Measurements from ENCODE around the gene TLCD1.
"Not testable (repeated sequence)": the region's sequence is repeated elsewhere in the genome, so short reads cannot be mapped to it uniquely, and the experiment has no call there.

The TLCD1 gene

GRCh38 chr17:28726627-28727491, 826 bp upstream of the TLCD1 start:
- peak; percentile 93 for DNase-seq

DNA sequence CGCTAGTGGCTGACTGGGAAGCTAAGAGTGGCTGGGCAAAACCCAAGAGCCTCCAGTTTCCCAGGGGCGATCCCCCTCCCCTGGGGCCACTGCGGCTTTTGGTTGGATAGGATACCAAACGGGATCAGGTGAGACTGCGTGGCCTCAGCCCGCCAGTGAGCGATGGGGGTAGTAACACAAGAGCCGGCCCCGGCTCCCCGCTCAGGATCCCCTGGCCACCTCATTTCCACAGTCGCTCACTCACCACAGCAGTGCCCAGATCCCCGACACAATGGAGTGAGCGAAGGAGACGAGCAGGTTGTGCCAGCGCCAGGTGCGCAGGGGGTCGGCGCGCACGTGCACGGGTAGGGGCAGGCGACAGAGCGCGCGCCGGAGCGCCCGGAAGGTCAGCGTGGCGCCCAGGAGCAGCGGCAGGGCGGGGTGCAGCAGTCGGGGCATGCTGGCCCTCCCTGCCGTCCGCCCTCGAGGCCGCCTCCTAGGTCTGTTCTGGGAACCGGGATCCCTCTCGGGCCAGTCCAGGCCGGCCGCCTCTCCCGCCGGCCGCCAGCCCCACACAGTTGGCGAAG, 290 bp downstream of the TLCD1 start:
- no peak for DNase-seq

- DNase-seq, result peak; percentile 25
These were observed 820 bp downstream of the TLCD1 start for GRCh38 chr17:28725166-28725659.

DNA sequence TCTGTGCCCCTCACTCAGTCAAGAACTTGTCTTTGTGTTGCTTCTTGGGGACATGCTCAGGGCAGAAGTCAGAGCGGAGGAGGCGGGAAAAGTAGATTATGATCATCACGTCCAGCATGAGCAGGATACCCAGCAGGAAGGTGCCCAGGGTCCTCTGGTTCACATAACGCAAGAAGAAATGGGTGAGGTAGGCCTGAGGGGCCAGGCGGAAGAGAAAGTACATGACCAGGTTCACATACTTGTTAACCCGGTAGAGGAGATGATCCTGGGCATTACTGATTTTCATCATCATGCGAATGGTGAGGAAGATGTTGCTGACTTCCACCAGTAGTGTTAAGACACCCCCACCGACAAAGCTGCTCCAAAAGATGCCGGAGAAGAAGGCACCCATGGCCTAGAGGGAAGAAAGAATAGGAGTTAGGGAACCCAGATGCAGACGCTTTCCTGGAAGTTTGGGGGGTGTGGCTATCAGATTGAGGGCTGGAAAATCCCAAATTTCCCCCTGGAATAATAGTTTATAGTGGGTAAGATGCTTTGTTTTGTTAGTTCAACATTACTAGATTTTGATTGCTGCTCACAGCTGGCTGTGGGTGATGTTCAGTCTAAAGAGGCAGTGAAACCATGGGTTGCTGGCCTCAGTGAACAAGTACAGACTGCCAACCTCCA, 1.4 kb downstream of the TLCD1 start:
- no peak for DNase-seq

GRCh38 chr17:28723836-28724499, 2.1 kb downstream of the TLCD1 start:
- DNase-seq, result not testable (repeated sequence)

DNA sequence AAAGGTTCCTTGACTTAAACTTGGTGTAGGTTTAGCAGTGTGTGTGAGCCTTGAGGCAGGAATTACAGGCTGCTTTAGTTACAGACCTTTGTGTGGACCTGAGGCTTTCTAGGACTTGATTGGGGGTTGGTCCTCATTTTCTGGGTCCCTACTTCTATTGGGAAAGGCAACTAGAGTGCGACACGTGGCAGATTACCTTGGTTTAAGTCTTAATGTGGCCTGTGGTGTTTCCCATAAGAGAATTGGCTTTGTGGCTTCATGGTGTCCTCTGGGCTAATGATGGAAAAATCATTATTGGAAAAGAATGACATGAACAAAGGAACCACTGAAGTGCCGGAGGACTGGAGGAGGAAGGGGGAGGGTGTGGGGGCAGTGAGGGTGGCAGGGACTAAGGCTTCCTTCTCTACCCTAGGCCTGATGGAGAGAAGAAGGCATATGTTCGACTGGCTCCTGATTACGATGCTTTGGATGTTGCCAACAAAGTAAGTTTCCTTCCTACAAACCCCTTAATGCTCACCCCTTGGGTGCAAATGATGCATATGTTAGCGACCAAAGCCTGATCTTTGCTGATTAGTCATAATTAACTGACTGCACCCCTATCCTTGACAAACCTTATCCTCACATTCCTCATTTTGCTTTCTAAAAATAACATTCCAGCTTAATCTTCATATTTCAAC, 2.7 kb downstream of the TLCD1 start:
- no peak for DNase-seq

GRCh38 chr17:28722417-28723158, 3.4 kb downstream of the TLCD1 start:
- DNase-seq, result no peak

- not testable (repeated sequence) for DNase-seq
These were observed 5.1 kb downstream of the TLCD1 start for GRCh38 chr17:28720997-28721329.

- DNase-seq, result peak; percentile 48
These were observed 5.6 kb downstream of the TLCD1 start for GRCh38 chr17:28720247-28720996.

DNA sequence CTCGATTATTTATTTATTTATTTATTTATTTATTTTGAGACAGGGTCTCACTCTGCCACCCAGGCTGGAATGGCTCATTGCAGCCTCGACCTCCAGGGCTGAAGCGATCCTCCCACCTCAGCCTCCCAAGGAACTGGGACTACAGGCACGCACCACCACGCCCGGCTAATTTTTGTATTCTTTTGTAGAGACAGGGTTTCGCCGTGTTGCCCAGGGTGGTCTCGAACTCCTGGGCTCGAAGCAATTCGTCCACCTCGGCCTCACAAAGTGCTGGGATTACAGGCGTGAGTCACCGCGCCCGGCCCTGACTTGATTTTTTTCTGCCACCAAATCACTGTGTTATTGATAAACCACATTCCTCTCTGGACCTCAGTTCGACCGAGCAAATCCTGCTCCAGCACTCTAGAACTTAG, 7.0 kb downstream of the TLCD1 start:
- DNase-seq, result no peak

GRCh38 chr17:28718333-28719020, 7.6 kb downstream of the TLCD1 start:
- DNase-seq, result no peak

DNA sequence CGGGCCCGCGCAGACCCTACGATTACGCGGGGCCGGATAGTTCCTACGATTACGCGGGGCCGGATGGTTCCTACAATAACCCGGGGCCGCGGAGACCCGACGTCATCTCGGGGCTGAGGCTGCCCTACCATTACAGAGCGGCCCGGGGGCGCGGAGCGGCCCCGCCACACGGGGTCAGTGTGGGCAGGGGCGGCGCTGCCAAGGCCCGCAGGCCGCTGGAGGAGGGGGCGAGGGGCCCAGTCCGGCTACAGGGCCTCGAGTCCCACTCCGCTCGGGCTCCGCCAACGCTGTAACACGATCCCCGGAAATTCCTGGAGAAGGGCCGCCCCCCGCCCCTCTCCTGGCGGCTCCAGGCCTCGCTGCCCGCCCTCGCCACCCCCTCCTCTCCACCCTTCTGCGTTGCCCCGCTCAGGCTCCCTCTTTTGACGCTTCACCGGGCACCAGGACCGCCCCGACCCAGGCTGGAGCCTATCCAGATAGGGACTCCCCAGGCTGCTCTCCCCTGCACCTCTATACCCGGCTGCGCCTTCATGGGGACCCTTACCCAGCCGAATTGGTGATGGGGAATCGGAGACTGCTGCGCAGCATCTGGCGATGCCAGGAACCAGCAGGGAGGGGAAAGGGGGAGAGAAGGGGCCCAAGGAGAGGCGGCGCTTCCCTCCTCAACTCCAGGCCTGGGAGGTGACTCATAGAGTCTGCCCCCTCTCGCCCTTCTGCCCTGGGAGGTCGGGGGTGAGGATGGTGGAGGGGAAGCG, 8.3 kb downstream of the TLCD1 start, which contains the start of gene RAB34:
Gene RAB34 (minus strand): TSS at position 291 of the 755 bp plus-strand sequence. CDS start 602 bp downstream, outside the sequence.
- DNase-seq, result no peak

DNA sequence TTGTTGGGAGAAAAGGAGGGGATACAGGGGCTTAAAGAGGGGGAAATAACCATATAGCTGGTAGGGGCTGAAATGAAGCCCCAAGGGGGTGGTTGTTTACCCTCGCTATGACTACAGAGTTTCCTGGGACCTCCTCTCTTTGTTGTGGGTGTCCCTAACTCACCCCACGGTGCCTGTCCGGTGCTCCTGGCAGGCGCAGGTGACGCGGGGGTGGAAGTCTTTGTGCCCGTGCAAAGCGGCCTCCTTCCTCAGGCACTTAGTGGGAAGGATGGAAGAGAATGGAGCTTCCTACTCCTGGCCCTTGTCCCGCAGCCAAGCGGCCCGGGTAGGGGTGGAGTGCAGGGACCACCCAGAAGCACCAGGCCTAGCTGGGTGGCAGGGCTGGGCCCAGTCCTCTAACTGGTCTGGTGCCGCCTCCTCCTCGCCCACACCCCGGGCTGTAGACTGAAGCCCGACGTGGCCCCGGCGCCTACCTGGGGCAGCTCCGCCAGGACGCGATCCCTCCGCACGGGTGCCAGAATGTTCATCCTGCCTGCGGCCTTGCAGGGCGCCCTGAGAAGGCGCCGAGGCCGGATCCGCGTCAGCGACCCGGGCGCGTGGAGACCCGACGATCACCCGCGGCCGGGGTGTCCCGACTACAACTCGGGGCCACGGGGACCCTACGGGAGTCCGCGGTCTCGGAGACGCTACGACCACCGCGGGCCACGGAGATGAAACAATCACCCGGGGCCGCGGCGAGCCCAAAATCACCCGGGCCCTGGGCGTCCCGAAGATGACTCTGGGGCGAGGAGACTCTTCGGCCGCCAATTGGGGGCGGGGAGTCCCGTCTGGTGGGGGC, 9.1 kb downstream of the TLCD1 start:
- no peak for DNase-seq

DNA sequence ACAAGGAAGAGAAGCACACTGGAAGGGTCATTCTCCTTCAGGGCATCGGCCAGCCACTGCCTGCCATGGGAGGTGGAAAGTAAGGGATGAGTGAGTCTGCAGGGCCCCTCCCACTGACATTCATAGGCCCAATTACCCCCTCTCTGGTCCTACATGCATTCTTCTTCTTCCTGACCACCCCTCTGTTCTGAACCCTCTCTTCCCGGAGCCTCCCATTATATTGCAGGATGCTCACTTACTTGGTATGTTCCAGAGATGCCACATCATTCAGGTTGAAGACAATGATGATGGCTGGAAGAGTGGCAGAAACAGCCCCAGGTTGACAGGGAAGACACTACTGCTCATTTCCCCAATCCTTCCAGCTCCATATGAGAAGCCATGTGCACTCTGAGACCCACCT, 10.8 kb downstream of the TLCD1 start:
- DNase-seq, result no peak

GRCh38 chr17:28714281-28714680, 11.8 kb downstream of the TLCD1 start:
- no peak for DNase-seq

DNA sequence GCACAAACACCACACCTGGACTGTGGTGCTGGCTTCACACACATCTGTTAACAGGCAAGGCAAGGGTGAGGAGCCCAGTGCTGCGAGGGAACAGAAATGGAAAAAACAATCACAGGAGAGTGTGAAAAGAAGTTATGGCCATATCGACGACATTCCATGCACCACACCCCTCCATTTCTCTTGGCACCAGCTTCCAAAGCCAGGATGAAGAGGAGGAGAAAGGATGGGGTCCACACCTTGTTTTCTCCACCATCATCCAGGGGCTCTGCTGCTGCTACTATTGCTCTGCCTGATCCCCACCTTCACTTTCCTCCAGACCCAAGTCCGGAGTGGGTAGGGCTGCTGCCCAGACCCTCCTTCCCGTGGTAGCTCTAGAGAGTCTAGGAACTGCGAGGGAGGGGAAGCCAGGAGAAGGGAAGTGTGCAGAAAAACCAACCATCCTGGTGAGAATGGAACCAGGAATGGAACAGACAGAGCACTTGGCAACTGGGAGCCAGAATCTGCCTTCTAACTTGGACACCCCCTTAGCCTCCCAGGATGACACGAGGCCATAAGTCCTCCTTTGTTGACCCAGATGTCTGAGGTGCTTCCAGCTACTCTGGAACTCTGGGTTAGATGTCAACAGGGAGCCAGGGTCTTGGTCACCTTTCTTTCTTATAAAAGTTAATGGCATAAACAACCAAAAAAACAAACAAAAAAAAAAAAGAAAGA, 13.2 kb downstream of the TLCD1 start:
- DNase-seq, result no peak

DNA sequence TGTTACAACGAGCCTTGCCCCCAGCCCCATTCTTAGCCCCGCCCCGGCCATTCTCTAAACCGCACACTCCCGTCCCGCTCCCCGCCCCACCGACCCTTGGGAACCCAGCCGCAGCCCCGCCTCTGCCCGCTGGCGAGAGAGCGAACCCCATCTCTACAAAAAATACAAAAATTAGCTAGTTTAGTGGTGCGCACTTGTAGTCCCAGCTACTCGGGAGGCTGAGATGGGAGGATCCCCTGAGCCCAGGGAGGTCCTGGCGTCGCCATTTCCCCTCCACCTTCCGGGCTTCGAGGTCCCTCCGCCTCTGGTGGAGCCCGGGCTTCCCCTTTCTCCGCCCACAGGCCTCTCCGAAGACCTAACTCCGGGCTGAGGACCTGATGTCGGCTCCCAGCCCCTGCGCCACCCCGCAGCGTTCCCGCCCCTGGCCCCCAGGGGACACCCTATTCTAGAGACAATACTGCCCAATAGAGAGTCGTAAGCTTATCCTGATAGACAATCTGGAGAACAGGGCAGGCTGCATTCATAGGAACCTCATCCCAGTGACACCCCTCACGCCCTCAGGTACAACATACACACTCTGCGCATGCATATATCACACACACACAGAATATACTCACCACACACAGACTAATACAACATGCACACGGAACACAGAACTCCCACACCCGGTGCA, 13.9 kb downstream of the TLCD1 start:
- DNase-seq, result peak; percentile 81

DNA sequence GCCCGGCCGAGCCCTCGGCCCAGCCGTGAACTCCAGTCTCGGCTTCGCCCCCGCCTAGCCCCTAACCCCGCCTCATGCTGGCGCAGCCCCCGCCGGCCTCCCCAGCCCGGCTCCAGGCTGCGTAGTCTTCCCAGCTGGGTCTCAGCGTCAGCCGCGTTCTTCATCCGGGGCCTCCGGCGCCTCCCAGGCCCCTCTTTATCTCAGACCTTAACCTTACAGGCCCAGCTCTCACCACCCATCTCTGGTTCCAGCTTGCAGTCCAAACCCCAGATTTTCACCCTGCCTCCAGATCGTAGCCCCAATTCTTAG, 14.4 kb downstream of the TLCD1 start, which contains the start of gene PROCA1:
Gene PROCA1 (minus strand): TSS at position 166 of the 309 bp plus-strand sequence. CDS start 228 bp downstream, outside the sequence.
- peak; percentile 48 for DNase-seq

Measured in CD4-positive, alpha-beta T cell treated with Interleukin-17A for 1 hour (primary cell).